ENCODE results near the gene TMEM267.

Gene TMEM267

DNA sequence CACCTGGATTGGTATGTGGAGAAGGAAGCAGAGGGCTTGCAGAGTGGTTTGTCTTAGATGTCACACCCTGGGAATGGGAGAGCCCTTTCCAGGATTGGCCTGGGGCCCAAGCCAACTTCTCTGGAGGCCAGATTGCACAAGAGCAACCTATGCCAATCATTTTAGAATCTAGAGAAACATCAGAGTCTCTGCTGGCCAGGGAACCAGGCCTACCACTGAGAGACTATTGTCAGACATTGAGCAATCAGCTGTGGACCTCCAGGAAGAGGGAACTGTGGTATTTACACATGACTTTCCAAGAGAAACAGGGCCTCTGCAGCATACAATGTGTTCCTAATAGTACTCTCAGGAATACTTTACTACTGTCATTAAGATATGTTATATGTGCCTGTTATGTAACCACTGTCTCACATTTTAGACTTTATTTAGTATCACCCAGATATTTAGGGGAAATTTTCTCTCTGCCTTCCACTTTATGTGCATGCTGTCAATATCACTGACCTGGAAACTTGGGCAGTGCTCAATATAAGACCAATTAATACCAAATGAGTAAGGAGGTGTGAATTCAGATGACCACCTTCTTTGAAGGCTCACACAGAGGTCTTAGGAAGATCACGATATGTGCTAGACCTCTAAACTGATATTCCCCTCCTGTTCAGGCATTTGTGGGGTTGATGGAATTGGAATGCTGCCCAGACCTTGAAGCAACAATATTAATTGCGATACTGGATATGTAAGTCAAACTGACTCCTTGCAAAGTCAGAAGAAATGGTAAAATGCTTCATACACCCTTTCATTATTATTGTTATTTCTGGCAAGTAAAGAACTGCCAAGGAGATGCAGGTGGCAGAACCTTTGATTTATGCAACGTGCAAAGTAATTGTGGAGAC lies 50.9 kb downstream of the TMEM267 start:
- ATAC-seq (ENCODE audit: insufficient read depth, low read depth) (no peak), DNase-seq (no peak)
- no peak overlapping the region for H2AFZ ChIP-seq (ENCODE audit: low read depth, low read length)
- H3K27ac ChIP-seq (ENCODE audit: low read length), result no peak overlapping the region
- H4K20me1 ChIP-seq (ENCODE audit: insufficient read depth, low read length), result no peaks in the 10 kb centered on the region
- H3K4me1 ChIP-seq (ENCODE audit: insufficient read depth, low read length), result no peaks in the 10 kb centered on the region
- H3K4me3 ChIP-seq (ENCODE audit: low read depth in 1 of 2, low read length in 2 of 2), result no peak overlapping the region
- no peaks in the 10 kb centered on the region for H3K9me3 ChIP-seq (ENCODE audit: insufficient read depth, low read length, severe bottlenecking)
- no peaks in the 10 kb centered on the region for H3K27me3 ChIP-seq (ENCODE audit: insufficient read depth, low read length, poor library complexity)
- no peak for TF ChIP-seq EZH2 (IDR thresholded peaks at IDR 0.05; ENCODE audit: borderline replicate concordance, low read depth, low read length, severe bottlenecking)
- TF ChIP-seq, protein P1, sequence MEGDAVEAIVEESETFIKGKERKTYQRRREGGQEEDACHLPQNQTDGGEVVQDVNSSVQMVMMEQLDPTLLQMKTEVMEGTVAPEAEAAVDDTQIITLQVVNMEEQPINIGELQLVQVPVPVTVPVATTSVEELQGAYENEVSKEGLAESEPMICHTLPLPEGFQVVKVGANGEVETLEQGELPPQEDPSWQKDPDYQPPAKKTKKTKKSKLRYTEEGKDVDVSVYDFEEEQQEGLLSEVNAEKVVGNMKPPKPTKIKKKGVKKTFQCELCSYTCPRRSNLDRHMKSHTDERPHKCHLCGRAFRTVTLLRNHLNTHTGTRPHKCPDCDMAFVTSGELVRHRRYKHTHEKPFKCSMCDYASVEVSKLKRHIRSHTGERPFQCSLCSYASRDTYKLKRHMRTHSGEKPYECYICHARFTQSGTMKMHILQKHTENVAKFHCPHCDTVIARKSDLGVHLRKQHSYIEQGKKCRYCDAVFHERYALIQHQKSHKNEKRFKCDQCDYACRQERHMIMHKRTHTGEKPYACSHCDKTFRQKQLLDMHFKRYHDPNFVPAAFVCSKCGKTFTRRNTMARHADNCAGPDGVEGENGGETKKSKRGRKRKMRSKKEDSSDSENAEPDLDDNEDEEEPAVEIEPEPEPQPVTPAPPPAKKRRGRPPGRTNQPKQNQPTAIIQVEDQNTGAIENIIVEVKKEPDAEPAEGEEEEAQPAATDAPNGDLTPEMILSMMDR (IDR thresholded peaks at IDR 0.05; ENCODE audit: borderline replicate concordance, extremely low read depth, low read length, poor library complexity, severe bottlenecking), result no peak
- no peaks in the 10 kb centered on the region for H3K36me3 ChIP-seq (ENCODE audit: insufficient read depth, low read length)
- H3K4me2 ChIP-seq (ENCODE audit: insufficient read depth, low read length), result no peak overlapping the region
- H3K9ac ChIP-seq (ENCODE audit: low read depth, low read length), result no peak overlapping the region
- no peaks in the 10 kb centered on the region for H3K79me2 ChIP-seq (ENCODE audit: insufficient read depth, low read length)

DNA sequence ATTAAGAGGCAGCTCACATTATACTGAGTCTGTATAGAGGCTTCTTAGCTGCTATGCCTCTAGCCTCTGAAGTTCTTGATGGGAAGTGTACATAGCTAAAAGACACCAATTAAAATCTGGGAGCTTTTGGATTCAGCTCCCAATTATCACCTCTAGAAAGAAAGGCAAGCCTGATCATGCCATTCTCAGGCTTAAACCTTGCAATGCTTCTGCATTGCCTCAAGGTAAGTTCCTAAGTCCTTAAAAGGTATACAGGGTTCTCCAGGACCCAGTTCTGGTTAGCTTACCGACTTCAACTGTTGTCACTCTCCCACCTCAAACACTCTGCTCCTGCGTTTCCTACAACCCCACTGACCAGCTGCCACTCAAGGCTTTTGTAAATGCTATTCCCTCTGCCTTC lies 54.0 kb downstream of the TMEM267 start:
- no peak overlapping the region for H3K9ac ChIP-seq (ENCODE audit: low read depth, low read length)
- no peak overlapping the region for H3K4me3 ChIP-seq (ENCODE audit: low read depth in 1 of 2, low read length in 2 of 2)
- H3K27me3 ChIP-seq (ENCODE audit: insufficient read depth, low read length, poor library complexity), result no peaks in the 10 kb centered on the region
- H3K36me3 ChIP-seq (ENCODE audit: insufficient read depth, low read length), result no peaks in the 10 kb centered on the region
- no peak overlapping the region for H3K27ac ChIP-seq (ENCODE audit: low read length)
- H2AFZ ChIP-seq (ENCODE audit: low read depth, low read length), result no peak overlapping the region
- DNase-seq, result no peak
- H3K9me3 ChIP-seq (ENCODE audit: insufficient read depth, low read length, severe bottlenecking), result no peaks in the 10 kb centered on the region
- no peaks in the 10 kb centered on the region for H3K4me1 ChIP-seq (ENCODE audit: insufficient read depth, low read length)
- no peak overlapping the region for H3K4me2 ChIP-seq (ENCODE audit: insufficient read depth, low read length)
- H3K79me2 ChIP-seq (ENCODE audit: insufficient read depth, low read length), result no peaks in the 10 kb centered on the region
- no peak for TF ChIP-seq EZH2 (IDR thresholded peaks at IDR 0.05; ENCODE audit: borderline replicate concordance, low read depth, low read length, severe bottlenecking)
- TF ChIP-seq, protein P1 (IDR thresholded peaks at IDR 0.05; ENCODE audit: borderline replicate concordance, extremely low read depth, low read length, poor library complexity, severe bottlenecking), result no peak
- no peak for ATAC-seq (ENCODE audit: insufficient read depth, low read depth)
- H4K20me1 ChIP-seq (ENCODE audit: insufficient read depth, low read length), result no peaks in the 10 kb centered on the region

DNA sequence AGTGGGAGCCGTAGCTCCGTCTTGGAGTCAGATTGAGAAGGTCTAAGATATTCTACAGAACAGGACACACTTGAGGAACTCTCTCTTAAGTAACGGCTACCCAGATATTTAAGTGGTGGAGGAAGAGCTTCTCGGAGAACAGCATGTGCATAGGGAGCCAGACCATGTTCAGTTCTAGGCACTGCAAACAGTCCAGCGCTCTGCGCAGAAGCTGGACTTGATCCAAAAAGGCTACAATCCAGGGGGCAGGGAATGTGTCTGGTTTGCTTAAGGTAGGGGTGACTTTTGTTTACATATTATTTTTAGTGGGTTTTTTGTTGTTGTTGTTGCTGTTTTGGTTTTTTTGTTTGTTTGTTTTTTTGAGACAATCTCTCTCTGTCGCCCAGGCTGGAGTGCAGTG lies 54.6 kb downstream of the TMEM267 start:
- Histone ChIP-seq H3K27me3 (ENCODE audit: insufficient read depth, low read length, poor library complexity) (no peaks in the 10 kb centered on the region), H3K4me1 (ENCODE audit: insufficient read depth, low read length) (no peaks in the 10 kb centered on the region), H3K27ac (ENCODE audit: low read length) (no peak overlapping the region), H2AFZ (ENCODE audit: low read depth, low read length) (no peak overlapping the region), H3K79me2 (ENCODE audit: insufficient read depth, low read length) (no peaks in the 10 kb centered on the region), H3K36me3 (ENCODE audit: insufficient read depth, low read length) (no peaks in the 10 kb centered on the region), H3K9ac (ENCODE audit: low read depth, low read length) (no peak overlapping the region), H4K20me1 (ENCODE audit: insufficient read depth, low read length) (no peaks in the 10 kb centered on the region), H3K4me3 (ENCODE audit: low read depth in 1 of 2, low read length in 2 of 2) (no peak overlapping the region), H3K9me3 (ENCODE audit: insufficient read depth, low read length, severe bottlenecking) (no peaks in the 10 kb centered on the region), H3K4me2 (ENCODE audit: insufficient read depth, low read length) (no peak overlapping the region)
- TF ChIP-seq EZH2 (IDR thresholded peaks at IDR 0.05; ENCODE audit: borderline replicate concordance, low read depth, low read length, severe bottlenecking), result no peak
- TF ChIP-seq, protein P1 (IDR thresholded peaks at IDR 0.05; ENCODE audit: borderline replicate concordance, extremely low read depth, low read length, poor library complexity, severe bottlenecking), result no peak
- DNase-seq (no peak), ATAC-seq (ENCODE audit: insufficient read depth, low read depth) (no peak)

Measured in DND-41 (cell line).